AG08395 (cell line): Measurements from ENCODE around the gene UBASH3A.

ENCODE experiments used
- DNase-seq: peaks from one replicate; pipeline ENCODE4 v3.0.0; 2012; ENCODE audit warnings: mixed read lengths, low spot score

The UBASH3A gene, protein sequence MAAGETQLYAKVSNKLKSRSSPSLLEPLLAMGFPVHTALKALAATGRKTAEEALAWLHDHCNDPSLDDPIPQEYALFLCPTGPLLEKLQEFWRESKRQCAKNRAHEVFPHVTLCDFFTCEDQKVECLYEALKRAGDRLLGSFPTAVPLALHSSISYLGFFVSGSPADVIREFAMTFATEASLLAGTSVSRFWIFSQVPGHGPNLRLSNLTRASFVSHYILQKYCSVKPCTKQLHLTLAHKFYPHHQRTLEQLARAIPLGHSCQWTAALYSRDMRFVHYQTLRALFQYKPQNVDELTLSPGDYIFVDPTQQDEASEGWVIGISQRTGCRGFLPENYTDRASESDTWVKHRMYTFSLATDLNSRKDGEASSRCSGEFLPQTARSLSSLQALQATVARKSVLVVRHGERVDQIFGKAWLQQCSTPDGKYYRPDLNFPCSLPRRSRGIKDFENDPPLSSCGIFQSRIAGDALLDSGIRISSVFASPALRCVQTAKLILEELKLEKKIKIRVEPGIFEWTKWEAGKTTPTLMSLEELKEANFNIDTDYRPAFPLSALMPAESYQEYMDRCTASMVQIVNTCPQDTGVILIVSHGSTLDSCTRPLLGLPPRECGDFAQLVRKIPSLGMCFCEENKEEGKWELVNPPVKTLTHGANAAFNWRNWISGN

DNA sequence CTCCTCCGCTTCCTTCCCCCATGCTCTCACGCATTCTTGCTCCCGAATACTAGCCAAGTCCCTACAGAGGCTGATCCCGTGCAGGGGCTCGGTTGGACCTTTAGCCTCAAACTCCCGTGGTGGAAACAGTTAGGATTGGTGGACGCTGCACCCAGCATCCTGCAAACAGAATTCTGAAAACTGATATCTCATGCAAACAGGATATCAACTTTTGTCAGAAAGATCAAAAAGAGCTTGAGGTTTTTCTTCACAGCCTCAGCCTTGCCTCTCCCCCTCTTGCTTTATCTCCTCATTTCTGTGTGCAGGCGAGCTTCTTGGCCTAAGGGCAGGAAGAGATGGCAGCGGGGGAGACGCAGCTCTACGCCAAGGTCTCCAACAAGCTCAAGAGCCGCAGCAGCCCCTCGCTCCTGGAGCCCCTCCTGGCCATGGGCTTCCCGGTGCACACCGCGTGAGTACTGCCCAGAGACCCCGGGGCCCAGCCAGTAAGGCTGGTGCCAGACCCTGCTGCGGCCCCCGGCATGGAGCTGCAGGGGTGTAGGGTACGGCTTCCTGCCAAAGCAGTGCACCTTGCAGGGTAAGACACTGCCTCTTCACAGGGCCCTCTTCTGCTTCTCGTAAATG lies at the start of gene UBASH3A:
TSS of gene UBASH3A (plus strand) at position 292 of the 621 bp plus-strand sequence. CDS start at position 336, 44 bp downstream.
- DNase-seq: no peak

DNA sequence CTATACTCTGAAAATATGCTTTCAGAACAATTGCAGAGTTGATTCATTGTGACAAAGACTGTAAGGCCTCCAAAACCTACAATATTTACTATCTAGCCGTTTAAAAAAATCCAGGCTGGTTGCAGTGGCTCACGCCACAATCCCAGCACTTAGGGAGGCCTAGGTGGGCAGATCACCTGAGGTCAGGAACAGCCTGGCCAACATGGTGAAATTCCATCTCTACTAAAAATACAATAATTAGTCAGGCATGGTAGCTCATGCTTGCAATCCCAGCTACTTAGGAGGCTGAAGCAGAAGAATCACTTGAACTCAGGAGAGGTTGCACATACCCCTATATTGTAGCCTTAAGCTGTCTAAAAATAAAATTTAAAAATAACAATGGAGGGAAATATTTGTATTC lies 47.7 kb upstream of the UBASH3A start:
- no peak for DNase-seq

DNA sequence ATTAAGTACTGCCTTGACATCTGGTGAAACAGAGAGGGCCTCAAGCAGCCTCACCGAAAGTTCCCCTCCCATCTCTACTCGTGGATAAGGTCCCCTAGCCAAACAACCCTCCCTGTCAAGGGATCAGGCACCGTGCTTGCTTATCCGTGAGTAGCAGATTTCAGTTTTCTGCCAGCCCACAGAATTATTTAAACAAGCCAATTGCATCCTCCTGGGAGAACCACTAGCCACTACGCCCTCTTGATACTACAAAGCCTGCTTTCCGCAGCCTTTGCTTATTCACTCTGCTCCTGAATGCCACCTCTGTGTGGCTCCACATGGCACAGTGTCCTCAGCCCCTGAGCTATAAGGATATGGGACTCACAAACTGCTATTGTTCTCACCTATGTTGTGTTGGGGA lies 47.1 kb upstream of the UBASH3A start:
- DNase-seq: no peak

GRCh38 chr21:42357307-42357706 lies 46.4 kb upstream of the UBASH3A start:
- no peak for DNase-seq

DNA sequence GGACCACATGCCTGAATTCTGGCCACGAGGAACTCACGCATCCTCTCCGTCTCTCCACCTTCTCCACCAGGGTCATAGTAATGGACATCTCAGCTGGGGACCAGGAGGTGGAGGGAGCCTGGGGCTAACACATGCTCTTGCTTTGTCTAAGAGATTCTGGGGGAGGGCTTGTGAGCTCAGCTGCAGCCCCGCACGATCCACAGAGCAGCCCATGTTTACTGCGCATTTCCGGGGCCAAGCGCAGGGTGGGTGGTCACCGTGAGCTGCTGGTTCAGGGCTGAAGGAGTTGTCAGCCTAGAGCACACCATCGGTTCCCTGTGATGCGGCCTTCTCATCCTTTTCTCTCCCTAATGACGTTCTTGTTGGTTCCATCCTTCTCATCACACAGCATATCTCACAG lies 45.4 kb upstream of the UBASH3A start:
- DNase-seq: no peak

- DNase-seq: no peak
These were observed 44.8 kb upstream of the UBASH3A start for GRCh38 chr21:42358937-42359336.

DNA sequence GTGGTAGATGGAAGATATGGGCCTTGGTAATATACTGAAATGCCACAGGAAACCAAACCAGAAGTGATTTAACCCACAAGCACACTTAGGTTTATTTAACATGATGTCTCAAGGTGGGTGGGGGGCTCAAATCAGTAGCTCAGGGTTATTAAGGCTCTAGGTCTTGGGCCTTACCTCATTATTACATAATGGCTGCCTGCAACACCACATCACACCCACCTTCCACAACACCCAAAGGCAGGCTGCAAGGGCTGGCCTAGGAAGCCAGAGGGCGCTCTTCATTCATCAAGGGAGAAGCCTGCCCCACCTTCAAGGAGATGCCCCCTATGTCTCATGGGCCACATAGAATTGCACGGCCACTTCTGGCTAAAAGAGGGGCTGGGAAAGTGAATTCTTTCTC lies 43.4 kb upstream of the UBASH3A start:
- no peak for DNase-seq

DNA sequence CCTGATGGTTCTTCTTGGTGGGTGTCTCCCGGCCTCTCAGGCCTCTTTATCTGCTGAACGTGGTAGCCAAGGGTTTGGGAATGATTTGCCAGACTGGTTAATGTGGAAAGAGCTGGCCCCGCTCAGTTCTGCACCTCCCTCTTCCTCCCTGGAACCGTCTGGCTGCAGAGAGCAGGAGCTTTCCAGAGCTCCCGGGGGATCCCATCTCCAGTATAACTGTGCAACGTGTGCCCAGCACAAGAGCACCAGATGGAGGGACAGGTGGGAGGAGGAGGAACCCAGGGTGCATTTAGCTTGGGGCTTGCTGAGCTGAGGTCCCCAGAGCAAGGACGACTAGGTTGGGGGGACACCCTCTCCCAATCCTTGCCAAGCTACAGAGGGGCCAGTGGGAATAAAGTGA lies 42.4 kb upstream of the UBASH3A start:
- DNase-seq: no peak

DNA sequence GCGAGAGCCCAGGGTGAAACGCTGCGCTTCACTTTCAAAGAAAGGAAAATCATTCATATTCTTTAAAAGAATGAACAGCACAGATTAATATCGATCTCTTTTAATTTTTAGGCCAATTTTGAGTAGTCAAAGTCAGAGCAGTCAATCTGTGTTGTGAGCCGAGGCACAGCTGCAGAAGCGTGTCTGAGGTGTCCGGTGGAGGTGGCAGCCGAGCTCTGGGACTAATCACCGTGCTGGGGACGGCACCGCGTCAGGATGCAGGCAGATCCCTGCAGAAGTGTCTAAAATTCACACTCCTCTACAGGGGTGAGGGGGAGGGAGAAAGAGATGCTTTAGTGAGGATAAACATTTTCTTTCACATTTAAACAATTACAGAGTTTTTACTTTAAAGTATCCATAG lies 41.5 kb upstream of the UBASH3A start:
- no peak for DNase-seq

DNA sequence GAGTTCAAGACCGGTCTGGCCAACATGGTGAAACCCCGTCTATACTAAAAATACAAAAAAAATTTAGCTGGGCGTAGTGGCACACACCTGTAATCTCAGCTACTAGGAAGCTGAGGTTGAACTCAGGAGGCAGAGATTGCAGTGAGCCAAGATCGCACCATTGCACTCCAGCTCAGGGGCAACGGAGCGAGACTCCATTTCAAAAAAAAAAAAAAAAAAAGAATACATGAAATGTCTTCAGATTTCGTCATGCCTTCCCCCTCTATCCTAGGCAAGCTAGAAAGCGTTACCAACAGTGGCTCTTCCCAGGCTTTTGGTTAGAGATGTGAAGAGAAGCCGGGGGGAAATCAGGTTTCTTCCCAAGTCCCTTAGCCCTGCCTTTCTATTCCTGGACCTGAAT lies 41.0 kb upstream of the UBASH3A start:
- no peak for DNase-seq

DNA sequence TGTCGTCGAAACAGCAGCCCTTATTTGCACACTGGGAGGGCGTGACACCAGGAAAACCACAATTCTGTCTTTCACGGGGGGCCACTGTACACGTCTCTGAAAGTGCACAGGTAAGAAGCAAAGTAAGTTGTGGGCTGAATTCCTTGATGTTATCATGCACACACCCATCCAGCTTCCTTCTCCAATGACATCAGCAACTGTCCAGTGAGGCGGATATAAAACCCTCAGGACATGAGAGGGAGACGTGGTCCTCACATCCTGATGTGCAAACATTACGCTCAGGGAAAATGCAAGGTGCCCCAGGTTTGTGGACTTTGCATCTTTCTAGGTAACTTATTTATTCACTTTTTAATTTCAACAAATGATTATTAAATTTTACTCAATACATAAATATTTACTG lies 40.4 kb upstream of the UBASH3A start:
- no peak for DNase-seq

- no peak for DNase-seq
These were observed 39.3 kb upstream of the UBASH3A start for GRCh38 chr21:42364304-42364865.

GRCh38 chr21:42365770-42366169 lies 37.9 kb upstream of the UBASH3A start:
- no peak for DNase-seq

- DNase-seq: no peak
These were observed 37.3 kb upstream of the UBASH3A start, which contains the start of gene TFF1 for GRCh38 chr21:42366292-42367010. TSS of gene TFF1 (minus strand) at chr21:42366535. CDS start at chr21:42366495, 40 bp downstream.

GRCh38 chr21:42367367-42368165 lies 36.1 kb upstream of the UBASH3A start:
- no peak for DNase-seq

DNA sequence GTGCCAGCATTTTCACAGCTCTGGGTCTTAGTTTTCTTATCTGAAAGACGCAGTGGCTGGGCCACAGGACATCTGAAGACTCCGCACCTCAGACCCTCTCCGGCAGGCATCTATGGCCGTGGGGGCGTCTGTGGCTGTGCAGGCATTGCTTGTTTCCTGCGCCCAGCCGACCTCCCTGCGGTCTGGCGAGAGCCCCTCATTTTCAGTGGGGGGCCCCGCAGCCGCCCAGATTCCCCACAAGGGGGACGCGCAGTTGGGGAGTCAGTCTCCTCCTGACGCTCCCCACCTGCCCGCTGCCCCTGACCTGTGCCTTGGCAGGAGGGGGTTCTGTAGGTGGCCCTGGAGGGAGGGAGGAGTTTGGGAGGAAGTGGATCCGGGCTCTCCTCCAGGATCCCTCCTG lies 33.9 kb upstream of the UBASH3A start:
- no peak for DNase-seq

- DNase-seq: no peak
These were observed 32.6 kb upstream of the UBASH3A start for GRCh38 chr21:42370894-42371654.

DNA sequence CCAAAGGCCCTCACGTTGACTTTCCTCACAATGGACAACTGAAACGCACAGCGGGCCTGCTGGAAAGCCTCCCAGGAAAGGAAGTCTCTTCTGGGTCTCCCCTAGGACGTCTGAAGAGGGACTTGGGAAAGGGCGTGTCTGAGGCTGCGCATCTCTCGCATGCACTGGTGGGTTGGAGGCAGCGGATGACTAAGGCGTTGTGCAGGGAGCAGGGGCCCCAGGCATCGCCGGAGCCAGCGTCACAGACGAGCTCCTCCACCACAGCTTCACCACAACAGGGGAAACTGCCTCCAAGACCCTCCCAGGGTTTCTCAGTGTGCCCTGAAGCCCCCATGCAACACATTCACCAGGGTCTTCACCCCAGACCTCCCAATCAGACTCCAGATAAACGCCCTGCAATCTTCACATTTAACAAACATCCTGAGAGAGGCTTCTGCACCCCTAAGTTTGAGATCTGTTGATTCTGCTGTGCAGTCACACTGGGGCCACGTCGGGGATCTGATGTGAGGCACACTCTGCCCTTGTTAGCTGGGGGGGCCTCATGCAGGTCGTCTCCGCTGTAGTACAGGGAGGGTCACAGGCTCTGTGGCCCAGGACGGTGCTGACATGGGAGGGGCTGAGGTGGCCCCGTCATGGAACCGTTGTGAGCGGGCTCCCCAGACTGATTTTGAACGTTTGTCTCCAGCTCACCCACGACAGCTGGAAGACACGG lies 30.4 kb upstream of the UBASH3A start:
- DNase-seq: no peak

DNA sequence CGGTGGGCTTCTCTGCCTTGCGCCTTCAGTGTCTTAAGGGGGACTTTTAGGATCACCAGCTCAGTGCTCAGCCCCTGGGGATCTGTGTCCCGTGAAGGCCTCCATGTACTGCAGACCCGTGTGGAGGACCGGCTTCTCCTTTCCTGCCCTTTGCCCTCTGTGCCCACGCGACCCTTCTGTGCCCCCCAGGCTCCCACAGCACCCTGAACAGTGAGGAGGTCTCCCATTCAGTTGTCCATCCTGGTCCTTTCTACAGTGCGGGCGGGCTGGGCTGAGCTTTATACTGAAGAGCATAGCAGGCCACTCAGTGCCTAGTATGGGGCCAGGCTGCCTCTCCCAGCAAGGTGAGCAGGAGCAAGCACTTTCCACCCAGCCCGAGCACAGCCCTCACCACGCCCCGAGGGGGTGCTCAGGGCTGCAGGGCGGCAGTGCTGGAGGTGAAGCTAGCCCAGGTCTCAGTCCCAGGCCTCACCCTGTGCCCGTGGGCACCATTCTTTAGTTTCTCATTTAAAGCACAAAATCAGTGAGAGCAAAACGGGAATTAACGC lies 29.7 kb upstream of the UBASH3A start:
- DNase-seq: no peak
